Stimulated activated CD4-positive, alpha-beta T cell treated with anti-CD3 and anti-CD28 coated beads, Interleukin-2, amount 100 ng/mL, for 48 hours (primary cell): ENCODE results near the gene PBXIP1.

Experiments
- DNase-seq, 2 donors: peaks; one replicate each; pipeline ENCODE4 v3.0.0-alpha.2; 2020

Gene PBXIP1

GRCh38 chr1:154956544-154956941 is 644 bp upstream of the PBXIP1 start:
- no peak for DNase-seq

GRCh38 chr1:154955039-154955717 is 721 bp downstream of the PBXIP1 start:
- DNase-seq = peak; percentile 63 to 73

- DNase-seq = no peak
Observed at GRCh38 chr1:154954541-154954940, 1.4 kb downstream of the PBXIP1 start.

GRCh38 chr1:154953611-154954038 is 2.3 kb downstream of the PBXIP1 start:
- no peak for DNase-seq

- no peak for DNase-seq
Observed at GRCh38 chr1:154952664-154953063, 3.2 kb downstream of the PBXIP1 start.

- DNase-seq = no peak
Observed at GRCh38 chr1:154951901-154952657, 3.8 kb downstream of the PBXIP1 start.

GRCh38 chr1:154948079-154948478 is 7.8 kb downstream of the PBXIP1 start:
- no peak for DNase-seq

- no peak for DNase-seq
Observed at GRCh38 chr1:154945962-154946850, 9.7 kb downstream of the PBXIP1 start.

- DNase-seq = no peak
Observed at GRCh38 chr1:154945160-154945961, 10.5 kb downstream of the PBXIP1 start.

- no peak for DNase-seq
Observed at GRCh38 chr1:154944401-154945159, 11.3 kb downstream of the PBXIP1 start.

GRCh38 chr1:154943649-154944400 is 12.1 kb downstream of the PBXIP1 start:
- no peak for DNase-seq

- no peak for DNase-seq
Observed at GRCh38 chr1:154941333-154942013, 14.4 kb downstream of the PBXIP1 start.

- no peak for DNase-seq
Observed at GRCh38 chr1:154940651-154941194, 15.2 kb downstream of the PBXIP1 start.

- DNase-seq = no peak
Observed at GRCh38 chr1:154940213-154940560, 15.7 kb downstream of the PBXIP1 start.

GRCh38 chr1:154938604-154939399 is 17.1 kb downstream of the PBXIP1 start:
- DNase-seq = no peak

- DNase-seq = no peak
Observed at GRCh38 chr1:154937988-154938386, 17.9 kb downstream of the PBXIP1 start.

GRCh38 chr1:154937085-154937987 is 18.6 kb downstream of the PBXIP1 start:
- peak; percentile 79 to 82 for DNase-seq

- peak; percentile 88 to 93 for DNase-seq
Observed at GRCh38 chr1:154936555-154937084, 19.3 kb downstream of the PBXIP1 start, which contains the start of gene PMVK. TSS of gene PMVK (minus strand) at chr1:154936719. CDS start at chr1:154936685, 34 bp downstream.
